T-cell (primary cell): ENCODE results near the gene ADGRE2. TPM values are rescaled to one million over a fixed set of nuclear protein-coding genes. Genes with fewer than 3 reads are reported as not detected.
"Not testable (repeated sequence)": the region's sequence is repeated elsewhere in the genome, so short reads cannot be mapped to it uniquely, and the experiment has no call there.

ENCODE experiments used
- ATAC-seq, 4 experiments: fragments of 200-7000 bp in 3 of 4; fragments of 150-1000 bp in 1 of 4; cut with Tn5 transposase; replicated peaks in 1 of 4; 1 replicate in 3 of 4; 2 replicates in 1 of 4; pipeline ENCODE4 v1.10.0; 2021; ENCODE audit warnings: moderate library complexity in 3 of 4, mild to moderate bottlenecking in 2 of 4, moderate number of reproducible peaks in 1 of 4
- CTCF ChIA-PET, 2 donors: fragments of 300-600 bp; sonication (Branson Sonifier 250); formaldehyde crosslinking; loops; one replicate each; lab custom pipeline; 2022; ENCODE audit warnings: antibody characterized with exemption in 2 of 2; lab: Charles Lee
- POLR2A ChIA-PET, 2 donors: fragments of 300-600 bp; sonication (Branson Sonifier 250); formaldehyde crosslinking; loops; one replicate each; lab custom pipeline; 2022; ENCODE audit warnings: antibody characterized with exemption in 2 of 2; lab: Charles Lee
- DNase-seq, 35 experiments: peaks; one replicate each; pipeline versions ENCODE4 v3.0.0 to v3.0.0-alpha.2; 2013 to 2023
- H3K27ac ChIP-seq: one replicate; pipeline ENCODE4 v1.5.1; 2013; ENCODE audit warnings: low read length
- H3K27me3 ChIP-seq, 2 experiments: replicated peaks in 1 of 2; 1 replicate in 1 of 2; 2 replicates in 1 of 2; pipeline versions ENCODE4 v1.6.1 to v1.7.0; 2013; ENCODE audit warnings: low read length in 1 of 2, mixed read lengths in 1 of 2; ENCODE audit not compliant: control insufficient read depth in 2 of 2, insufficient read depth in 2 of 2; ENCODE audit errors: extremely low read depth in 1 of 2
- H3K36me3 ChIP-seq, 2 donors: 1 replicate in 1 of 2; 2 replicates in 1 of 2; pipeline versions ENCODE4 v1.6.1 to v1.7.0; 2013; ENCODE audit warnings: low read length in 1 of 2; ENCODE audit not compliant: control insufficient read depth in 2 of 2, insufficient read depth in 1 of 2; ENCODE audit errors: extremely low read depth in 1 of 2
- H3K4me1 ChIP-seq, 2 experiments: 1 replicate in 1 of 2; 2 replicates in 1 of 2; pipeline versions ENCODE4 v1.6.1 to v1.7.0; 2013; ENCODE audit warnings: low read length in 2 of 2, mixed read lengths in 1 of 2; ENCODE audit not compliant: insufficient read depth in 2 of 2, control insufficient read depth in 1 of 2; ENCODE audit errors: extremely low read depth in 1 of 2
- H3K4me3 ChIP-seq, 2 donors: 1 replicate in 1 of 2; 2 replicates in 1 of 2; pipeline versions ENCODE4 v1.5.1 to v1.7.0; 2013; ENCODE audit warnings: mild to moderate bottlenecking in 2 of 2, low read length in 1 of 2, moderate library complexity in 1 of 2; ENCODE audit not compliant: control insufficient read depth in 1 of 2; ENCODE audit errors: extremely low read depth in 1 of 2
- H3K9me3 ChIP-seq: 2 replicates; pipeline ENCODE4 v1.7.0; 2013
- H3K27ac Mint-ChIP-seq, 2 donors: one replicate each; pipeline ENCODE4 v1.8.0; 2020 to 2021; ENCODE audit warnings: mild to moderate bottlenecking in 2 of 2, mixed read lengths in 2 of 2
- H3K27me3 Mint-ChIP-seq, 2 donors: one replicate each; pipeline ENCODE4 v1.8.0; 2021 to 2022; ENCODE audit warnings: mixed read lengths in 2 of 2
- H3K36me3 Mint-ChIP-seq: one replicate; pipeline ENCODE4 v1.8.0; 2021; ENCODE audit warnings: mixed read lengths
- H3K4me1 Mint-ChIP-seq, 3 donors: one replicate each; pipeline ENCODE4 v1.8.0; 2020 to 2022; ENCODE audit warnings: mixed read lengths in 3 of 3, mild to moderate bottlenecking in 1 of 3
- H3K4me3 Mint-ChIP-seq, 3 donors: one replicate each; pipeline ENCODE4 v1.8.0; 2020 to 2022; ENCODE audit warnings: mild to moderate bottlenecking in 3 of 3, mixed read lengths in 3 of 3, moderate library complexity in 3 of 3
- H3K9me3 Mint-ChIP-seq, 3 donors: one replicate each; pipeline ENCODE4 v1.8.0; 2020 to 2022; ENCODE audit warnings: mixed read lengths in 3 of 3
- WGBS: methylation state at CpG from one replicate; pipeline ENCODE4 v1.1.5; 2013; ENCODE audit warnings: missing lambda C conversion rate; ENCODE audit not compliant: insufficient coverage; 5-methylcytosine and 5-hydroxymethylcytosine counted together
- total RNA-seq, 35 experiments: library from RNA in 6 of 35; stranded (reverse) in 6 of 35; fragments of 120-200 nt in 1 of 35; gene quantifications; one replicate each; pipeline versions ENCODE4 v1.2.1 to v1.2.4 and lab custom pipeline; 2013 to 2026

ADGRE2 gene
- total RNA-seq, 5 donors from 2014 or later (not counting 1 experiment from before 2014, with no cell fraction given): 0.62 to 5.4 (median 0.82) TPM

DNA sequence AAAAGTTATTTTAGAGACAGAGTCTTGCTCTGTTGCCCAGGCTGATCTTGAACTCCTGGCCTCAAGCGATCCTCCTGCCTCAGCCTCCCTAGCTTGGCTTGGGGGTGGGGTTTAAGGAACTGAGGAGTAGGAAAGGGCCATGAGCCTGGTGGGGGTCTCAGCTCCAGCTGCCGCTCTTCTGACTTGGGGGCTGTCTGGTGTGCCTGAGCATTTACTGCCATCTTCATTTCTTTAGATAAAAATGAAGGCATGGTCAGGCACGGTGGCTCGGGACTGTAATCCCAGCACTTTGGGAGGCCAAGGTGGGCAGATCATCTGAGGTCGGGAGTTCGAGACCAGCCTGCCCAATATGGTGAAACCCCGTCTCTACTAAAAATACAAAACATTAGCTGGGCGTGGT is 3.0 kb downstream of the ADGRE2 start:
- CTCF ChIA-PET, POLR2A ChIA-PET, DNase-seq, H3K27ac ChIP-seq, H3K9me3 Mint-ChIP-seq, H3K36me3 ChIP-seq, H3K36me3 Mint-ChIP-seq, ATAC-seq, H3K9me3 ChIP-seq: not testable (repeated sequence)
- H3K27me3 Mint-ChIP-seq: peaks cover 23 to 52% of the 10 kb centered on the region in 2 donors
- peak overlapping the region in 1 of 2 donors; percentile 47 for H3K4me3 ChIP-seq
- peak overlapping the region in 1 of 2 donors; percentile 31 for H3K27ac Mint-ChIP-seq
- peaks cover 0 to 55% of the 10 kb centered on the region in 2 experiments for H3K27me3 ChIP-seq
- WGBS: 45% methylated on average over 4 of the region's 8 CpGs
- H3K4me1 Mint-ChIP-seq: peaks cover 11 to 18% (median 17%) of the 10 kb centered on the region in 3 donors
- H3K4me1 ChIP-seq: peaks cover 3 to 21% of the 10 kb centered on the region in 2 experiments
- H3K4me3 Mint-ChIP-seq: peak overlapping the region; percentile 31 to 55 (median 52)

DNA sequence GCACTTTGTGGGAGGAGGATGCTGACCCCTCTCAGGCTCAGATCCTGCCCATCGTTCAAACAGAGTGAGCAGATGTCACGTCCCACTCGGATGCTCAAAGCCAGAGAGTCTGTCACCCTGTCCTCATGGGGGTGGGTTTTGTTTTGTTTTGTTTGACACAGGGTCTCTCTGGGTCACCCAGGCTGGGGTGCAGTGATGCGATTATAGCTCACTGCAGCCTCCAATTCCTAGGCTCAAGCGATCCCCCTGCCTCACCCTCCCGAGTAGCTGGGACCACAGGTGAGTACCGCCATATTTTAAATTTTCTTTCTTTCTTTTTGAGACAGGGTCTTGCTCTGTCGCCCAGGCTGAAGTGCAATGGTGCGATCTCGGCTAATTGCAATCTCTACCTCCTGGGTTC is 4.0 kb downstream of the ADGRE2 start:
- no peak for ATAC-seq
- no peak overlapping the region for H3K27ac ChIP-seq
- no peaks in the 10 kb centered on the region for H3K9me3 ChIP-seq
- Mint-ChIP-seq H3K9me3 (no peaks in the 10 kb centered on the region), H3K4me3 (no peak overlapping the region), H3K36me3 (no peaks in the 10 kb centered on the region), H3K27me3 (peaks cover 21 to 51% of the 10 kb centered on the region in 2 donors), H3K27ac (no peak overlapping the region), H3K4me1 (peaks cover 11 to 18% (median 17%) of the 10 kb centered on the region in 3 donors)
- WGBS: 60% methylated on average over 1 of the region's 10 CpGs
- peaks cover 0 to 53% of the 10 kb centered on the region in 2 experiments for H3K27me3 ChIP-seq
- H3K4me1 ChIP-seq: peaks cover 3 to 21% of the 10 kb centered on the region in 2 experiments
- no peak for DNase-seq
- no peaks in the 10 kb centered on the region for H3K36me3 ChIP-seq
- H3K4me3 ChIP-seq: no peak overlapping the region
- ChIA-PET CTCF (interaction anchor here in 1 of 2 donors (0.6 kb wide), 1 partner anchor 132 kb away, joined by 3 read pairs; no protein-coding TSS in a partner anchor), POLR2A (no interaction called here)

DNA sequence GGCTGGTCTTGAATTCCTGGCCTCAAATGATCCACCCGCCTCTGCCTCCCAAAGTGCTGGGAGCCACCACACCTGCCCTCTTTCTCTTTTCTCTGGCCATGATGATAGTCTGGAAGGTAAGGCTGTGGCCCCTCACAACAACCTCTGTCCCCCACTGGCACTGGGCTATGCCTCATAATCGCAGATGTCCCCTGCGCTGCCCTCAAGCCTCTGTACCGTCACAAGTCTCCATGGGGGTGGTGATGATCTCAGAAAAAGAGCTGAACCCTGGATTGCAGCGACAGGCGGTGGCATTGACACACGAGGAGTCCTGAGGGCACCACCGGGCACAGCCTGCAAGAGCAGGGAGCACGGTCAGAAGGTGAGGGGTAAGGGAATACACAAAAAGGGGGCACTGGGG is 4.6 kb downstream of the ADGRE2 start:
- CTCF ChIA-PET: interaction anchor here in 1 of 2 donors (0.6 kb wide), 1 partner anchor 133 kb away, joined by 3 read pairs; no protein-coding TSS in a partner anchor
- POLR2A ChIA-PET, H3K27ac ChIP-seq, H3K36me3 ChIP-seq, H3K9me3 Mint-ChIP-seq, H3K4me3 ChIP-seq, DNase-seq, H3K27ac Mint-ChIP-seq, ATAC-seq, H3K4me3 Mint-ChIP-seq, H3K36me3 Mint-ChIP-seq, H3K9me3 ChIP-seq: not testable (repeated sequence)
- Mint-ChIP-seq H3K4me1 (peaks cover 11 to 18% (median 17%) of the 10 kb centered on the region in 3 donors), H3K27me3 (peaks cover 17 to 46% of the 10 kb centered on the region in 2 donors)
- peaks cover 3 to 21% of the 10 kb centered on the region in 2 experiments for H3K4me1 ChIP-seq
- H3K27me3 ChIP-seq: peaks cover 0 to 55% of the 10 kb centered on the region in 2 experiments
- WGBS: 60% methylated on average over 1 of the region's 9 CpGs

DNA sequence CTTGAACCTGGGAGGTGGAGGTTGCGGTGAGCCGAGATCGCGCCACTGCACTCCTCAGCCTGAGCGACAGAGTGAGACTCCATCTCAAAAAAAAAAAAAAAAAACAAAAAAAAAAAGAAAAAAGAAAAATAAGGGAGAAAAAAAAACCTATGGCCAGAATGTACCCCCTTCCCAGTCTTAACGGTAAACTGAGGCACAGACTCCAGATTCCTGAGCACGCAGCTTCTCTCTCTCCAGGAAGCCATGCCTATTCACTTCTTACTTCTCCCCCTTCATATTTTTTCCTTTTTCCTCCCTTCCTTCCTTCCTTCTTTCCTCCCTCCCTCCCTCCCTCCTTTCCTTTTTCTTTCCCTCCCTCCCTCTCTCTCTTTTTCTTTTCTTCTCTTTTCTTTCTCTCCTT is 5.4 kb downstream of the ADGRE2 start:
- Histone ChIP-seq H3K36me3 (no peaks in the 10 kb centered on the region), H3K4me3 (no peak overlapping the region), H3K4me1 (peaks cover 3 to 21% of the 10 kb centered on the region in 2 experiments), H3K27ac (no peak overlapping the region), H3K27me3 (peaks cover 0 to 58% of the 10 kb centered on the region in 2 experiments), H3K9me3 (no peaks in the 10 kb centered on the region)
- ChIA-PET POLR2A (no interaction called here), CTCF (no interaction called here)
- Mint-ChIP-seq H3K4me3 (no peak overlapping the region), H3K36me3 (no peaks in the 10 kb centered on the region), H3K27me3 (peaks cover 16 to 45% of the 10 kb centered on the region in 2 donors), H3K9me3 (no peaks in the 10 kb centered on the region), H3K4me1 (peaks cover 11 to 18% (median 17%) of the 10 kb centered on the region in 3 donors), H3K27ac (no peak overlapping the region)
- DNase-seq: no peak
- ATAC-seq: no peak
- no CpG with 5 or more reads among the region's 7 CpGs for WGBS

DNA sequence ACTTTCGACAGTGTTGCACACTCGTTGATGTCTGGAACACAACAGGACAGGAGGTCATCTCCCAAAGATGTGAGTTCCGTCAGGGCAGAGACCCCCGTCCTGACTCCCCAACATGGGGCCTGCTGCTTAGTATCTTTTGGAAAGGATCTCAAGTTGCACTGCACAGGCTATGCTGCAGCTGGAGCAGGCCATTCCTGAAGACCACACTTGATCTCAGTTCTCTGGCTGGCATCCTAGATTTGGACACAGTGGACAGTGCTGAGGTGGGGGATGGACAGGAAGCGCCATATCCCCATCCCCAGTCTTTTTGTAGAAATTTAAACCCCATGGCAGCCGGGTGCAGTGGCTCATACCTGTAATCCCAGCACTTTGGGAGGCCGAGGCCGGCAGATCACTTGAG is 5.9 kb downstream of the ADGRE2 start:
- ChIA-PET POLR2A (no interaction called here), CTCF (no interaction called here)
- no peaks in the 10 kb centered on the region for H3K36me3 ChIP-seq
- ATAC-seq (no peak), DNase-seq (no peak)
- H3K9me3 ChIP-seq: no peaks in the 10 kb centered on the region
- Mint-ChIP-seq H3K27ac (no peak overlapping the region), H3K4me1 (peaks cover 11 to 15% (median 15%) of the 10 kb centered on the region in 3 donors), H3K9me3 (no peaks in the 10 kb centered on the region), H3K27me3 (peaks cover 11 to 43% of the 10 kb centered on the region in 2 donors), H3K4me3 (no peak overlapping the region), H3K36me3 (no peaks in the 10 kb centered on the region)
- 89% methylated on average over 4 of the region's 8 CpGs for WGBS
- H3K27me3 ChIP-seq: peaks cover 0 to 61% of the 10 kb centered on the region in 2 experiments
- H3K4me1 ChIP-seq: peaks cover 3 to 21% of the 10 kb centered on the region in 2 experiments
- H3K27ac ChIP-seq: no peak overlapping the region
- H3K4me3 ChIP-seq: no peak overlapping the region

DNA sequence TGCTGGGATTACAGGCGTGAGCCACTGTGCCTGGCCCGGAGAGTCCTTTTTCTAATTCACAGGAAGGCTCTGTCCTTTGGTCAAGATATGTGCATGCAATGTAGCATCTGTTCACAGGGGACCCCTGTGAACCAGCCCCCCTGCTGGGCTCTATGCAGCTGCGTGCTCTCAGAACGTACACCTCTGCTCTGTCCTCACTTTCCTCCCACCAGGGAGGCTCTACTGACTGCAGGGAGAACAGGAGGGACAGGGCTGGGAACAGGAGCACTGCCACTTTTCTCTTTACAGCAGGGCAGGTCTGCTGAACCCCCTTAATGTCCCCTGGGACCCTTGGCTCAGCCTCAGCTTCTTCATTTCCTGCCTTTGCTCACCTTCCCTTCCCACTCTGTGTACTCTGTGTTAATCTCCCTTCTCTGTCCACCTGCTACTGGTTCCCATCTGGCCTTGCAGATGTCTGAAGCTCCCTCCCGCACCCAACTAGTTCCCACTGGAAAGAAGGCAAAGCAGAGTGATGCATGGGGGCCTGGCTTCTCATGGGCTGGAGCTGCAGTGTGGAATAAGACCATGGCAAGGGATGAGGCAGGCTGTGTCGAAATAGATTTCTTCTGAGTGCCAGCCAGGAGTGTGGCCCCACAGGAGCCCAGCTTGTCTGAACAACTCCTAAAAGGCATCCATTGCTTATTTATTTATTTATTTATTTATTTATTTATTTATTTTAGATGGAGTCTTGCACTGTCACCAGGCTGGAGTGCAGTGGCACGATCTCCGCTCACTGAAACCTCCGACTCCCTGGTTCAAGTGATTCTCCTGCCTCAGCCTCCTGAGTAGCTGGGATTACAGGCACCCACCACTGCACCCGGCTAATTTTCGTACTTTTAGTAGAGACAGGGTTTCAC is 7.2 kb downstream of the ADGRE2 start:
- DNase-seq: no peak
- H3K4me3 ChIP-seq: no peak overlapping the region
- H3K9me3 ChIP-seq: no peaks in the 10 kb centered on the region
- peaks cover 0 to 52% of the 10 kb centered on the region in 2 experiments for H3K27me3 ChIP-seq
- Mint-ChIP-seq H3K4me1 (peaks cover 6 to 9% (median 9%) of the 10 kb centered on the region in 3 donors), H3K9me3 (no peaks in the 10 kb centered on the region), H3K4me3 (no peak overlapping the region), H3K27ac (no peak overlapping the region), H3K27me3 (peaks cover 10 to 36% of the 10 kb centered on the region in 2 donors), H3K36me3 (no peaks in the 10 kb centered on the region)
- ChIA-PET POLR2A (interaction anchor here in 1 of 2 donors (0.6 kb wide), 1 partner anchor 264 kb away, joined by 5 read pairs; no protein-coding TSS in a partner anchor), CTCF (no interaction called here)
- no peak for ATAC-seq
- H3K36me3 ChIP-seq: no peaks in the 10 kb centered on the region
- no peak overlapping the region for H3K27ac ChIP-seq
- WGBS: 95% methylated on average over 10 of the region's 11 CpGs
- peaks cover 1 to 11% of the 10 kb centered on the region in 2 experiments for H3K4me1 ChIP-seq
